Testis (tissue), 2 donors: Measurements from ENCODE around the gene KIF2A.

Experiments used
- CTCF ChIP-seq, 3 experiments: fragments of 450-650 bp in 2 of 3; fragments of 200-600 bp in 1 of 3; sonication (generic) in 1 of 3; IDR thresholded peaks; one replicate each; pipeline ENCODE4 v1.5.1; 2016 to 2019; ENCODE audit warnings: antibody characterized with exemption in 3 of 3, mild to moderate bottlenecking in 2 of 3, moderate library complexity in 1 of 3
- POLR2A ChIP-seq: fragments of 450-650 bp; IDR thresholded peaks from one replicate; pipeline ENCODE4 v1.6.1; 2017; ENCODE audit warnings: antibody characterized with exemption, mild to moderate bottlenecking, moderate library complexity

- TF ChIP-seq CTCF (IDR thresholded peaks at IDR 0.05) (no peak), POLR2A (no peak)
Observed at GRCh38 chr5:62258654-62259053, 47.4 kb upstream of the KIF2A start.
